ENCODE data around the gene SLAMF9. TPM values are rescaled to one million over a fixed set of nuclear protein-coding genes. Genes with fewer than 3 reads are reported as not detected.
A peak's percentile ranks its signal among the peaks of the same experiment; 100 is the strongest.

Gene SLAMF9
- total RNA-seq, 1 donor from 2014 or later: not detected

GRCh38 chr1:159951016-159951415 is 3.0 kb downstream of the SLAMF9 start:
- H3K36me3 ChIP-seq (ENCODE audit: control insufficient read depth, insufficient read depth, low read length): no peaks in the 10 kb centered on the region
- TF ChIP-seq CTCF (IDR thresholded peaks at IDR 0.05; ENCODE audit: insufficient read depth, low read length, poor library complexity, severe bottlenecking): no peak
- no peak for DNase-seq (ENCODE audit: low read depth)
- no peak overlapping the region for H3K4me3 ChIP-seq (ENCODE audit: low read depth, low read length)
- peaks cover 19% of the 10 kb centered on the region for H3K27me3 ChIP-seq (ENCODE audit: control insufficient read depth, insufficient read depth, low read length)

DNA sequence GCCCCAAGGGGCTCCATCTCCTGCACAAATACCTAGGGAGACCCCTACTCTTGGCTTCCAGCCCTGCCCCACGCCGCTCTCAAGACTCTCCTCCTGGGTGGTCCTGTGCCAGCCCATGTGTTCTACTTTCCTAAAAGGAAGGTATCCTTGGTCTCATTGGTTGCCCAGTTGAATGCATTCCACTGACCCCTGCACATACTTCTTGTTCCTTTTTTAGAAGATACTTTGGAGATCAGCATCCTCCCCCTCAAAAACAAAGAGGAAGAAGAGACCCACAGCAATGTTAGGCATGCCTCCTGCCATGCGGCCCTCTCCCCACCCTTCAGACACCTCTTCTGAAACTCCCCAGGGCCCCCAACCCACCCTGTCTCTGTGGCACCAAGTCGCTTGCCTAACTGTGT is 4.1 kb downstream of the SLAMF9 start:
- Histone ChIP-seq H3K4me3 (ENCODE audit: low read depth, low read length) (no peak overlapping the region), H3K36me3 (ENCODE audit: control insufficient read depth, insufficient read depth, low read length) (no peaks in the 10 kb centered on the region), H3K27me3 (ENCODE audit: control insufficient read depth, insufficient read depth, low read length) (peaks cover 26% of the 10 kb centered on the region)
- DNase-seq (ENCODE audit: low read depth): no peak
- TF ChIP-seq CTCF (IDR thresholded peaks at IDR 0.05; ENCODE audit: insufficient read depth, low read length, poor library complexity, severe bottlenecking): no peak

- no peak for TF ChIP-seq CTCF (IDR thresholded peaks at IDR 0.05; ENCODE audit: insufficient read depth, low read length, poor library complexity, severe bottlenecking)
- DNase-seq (ENCODE audit: low read depth): no peak
- Histone ChIP-seq H3K36me3 (ENCODE audit: control insufficient read depth, insufficient read depth, low read length) (no peaks in the 10 kb centered on the region), H3K4me3 (ENCODE audit: low read depth, low read length) (no peak overlapping the region), H3K27me3 (ENCODE audit: control insufficient read depth, insufficient read depth, low read length) (peaks cover 35% of the 10 kb centered on the region)
These were observed 4.9 kb downstream of the SLAMF9 start for GRCh38 chr1:159949123-159949522.

GRCh38 chr1:159947942-159948341 is 6.1 kb downstream of the SLAMF9 start:
- no peak for TF ChIP-seq CTCF (IDR thresholded peaks at IDR 0.05; ENCODE audit: insufficient read depth, low read length, poor library complexity, severe bottlenecking)
- peaks cover 43% of the 10 kb centered on the region for H3K27me3 ChIP-seq (ENCODE audit: control insufficient read depth, insufficient read depth, low read length)

GRCh38 chr1:159946242-159947187 is 7.5 kb downstream of the SLAMF9 start:
- DNase-seq (ENCODE audit: low read depth): no peak
- H3K27me3 ChIP-seq (ENCODE audit: control insufficient read depth, insufficient read depth, low read length): peaks cover 53% of the 10 kb centered on the region
- H3K4me3 ChIP-seq (ENCODE audit: low read depth, low read length): peak overlapping the region; percentile 41
- no peak for TF ChIP-seq CTCF (IDR thresholded peaks at IDR 0.05; ENCODE audit: insufficient read depth, low read length, poor library complexity, severe bottlenecking)
- no peaks in the 10 kb centered on the region for H3K36me3 ChIP-seq (ENCODE audit: control insufficient read depth, insufficient read depth, low read length)

More at GRCh38 chr1:159947942-159948341, 6.1 kb downstream of the SLAMF9 start:
- H3K4me3 ChIP-seq (ENCODE audit: low read depth, low read length): no peak overlapping the region
- H3K36me3 ChIP-seq (ENCODE audit: control insufficient read depth, insufficient read depth, low read length): no peaks in the 10 kb centered on the region
- no peak for DNase-seq (ENCODE audit: low read depth)
